Thoracic aorta (tissue), 2 donors: ENCODE data around the gene CACNA2D4. TPM values are rescaled to one million over a fixed set of nuclear protein-coding genes. Genes with fewer than 3 reads are reported as not detected.

Source experiments
- ATAC-seq: fragments of 150-250 bp; one replicate; pipeline ENCODE4 v1.8.0; 2017; ENCODE audit warnings: low read depth; ENCODE audit not compliant: insufficient number of reproducible peaks, low FRiP score
- DNase-seq: peaks from one replicate; pipeline ENCODE4 v3.0.0-alpha.2; 2020; ENCODE audit warnings: low spot score
- H3K27ac ChIP-seq, 2 donors: fragments of 200-600 bp; sonication (generic); 1 replicate in 1 of 2; 2 replicates in 1 of 2; pipeline ENCODE4 v1.5.1; 2016; ENCODE audit warnings: mild to moderate bottlenecking in 2 of 2, moderate library complexity in 2 of 2
- H3K27me3 ChIP-seq: fragments of 200-600 bp; sonication (generic); replicated peaks from 2 replicates; pipeline ENCODE4 v1.6.0; 2016; ENCODE audit warnings: mild to moderate bottlenecking; ENCODE audit not compliant: insufficient read depth
- H3K36me3 ChIP-seq: fragments of 200-600 bp; sonication (generic); one replicate; pipeline ENCODE4 v1.5.1; 2016
- H3K4me1 ChIP-seq, 2 donors: fragments of 200-600 bp; sonication (generic); 1 replicate in 1 of 2; 2 replicates in 1 of 2; pipeline versions ENCODE4 v1.5.1 to v1.6.0; 2016; ENCODE audit warnings: low read depth in 2 of 2, mild to moderate bottlenecking in 1 of 2; ENCODE audit not compliant: control insufficient read depth in 1 of 2
- H3K4me3 ChIP-seq: fragments of 200-600 bp; sonication (generic); 2 replicates; pipeline ENCODE4 v1.5.1; 2016; ENCODE audit warnings: mild to moderate bottlenecking
- H3K9me3 ChIP-seq: fragments of 200-600 bp; sonication (generic); 2 replicates; pipeline ENCODE4 v1.5.1; 2016
- total RNA-seq, 2 donors: library from RNA; depleted of rRNA; stranded (reverse); fragments of >200 nt; gene quantifications; one replicate each; pipeline versions ENCODE4 v1.1.0 to v1.2.3, GENCODE V29; 2016
- TF ChIP-seq, protein P1 (sequence below): fragments of 200-600 bp; sonication (generic); IDR thresholded peaks from one replicate; pipeline ENCODE4 v1.5.1; 2019; ENCODE audit warnings: antibody characterized with exemption

CACNA2D4 gene
- total RNA-seq, 2 donors from 2014 or later: 8.7 to 12.3 TPM

DNA sequence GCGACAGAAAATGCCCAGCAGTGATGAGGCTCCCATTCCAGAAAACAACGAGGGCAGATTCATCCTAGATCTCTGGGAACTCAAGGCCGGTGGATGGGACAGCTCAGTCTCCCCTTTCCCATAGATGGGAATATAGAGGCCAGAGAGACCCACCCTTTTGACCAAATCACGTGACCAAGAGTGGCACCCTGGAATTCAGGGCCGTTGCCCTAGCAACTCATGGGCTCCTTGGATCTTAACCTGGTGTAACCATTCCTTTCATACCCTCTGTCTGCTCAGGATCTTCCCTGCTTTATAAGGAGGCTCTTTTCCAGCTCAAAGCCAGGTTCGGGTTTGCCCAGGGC is 106.5 kb downstream of the CACNA2D4 start:
- no peak for DNase-seq
- H3K4me1 ChIP-seq: peaks cover 0 to 19% of the 10 kb centered on the region in 2 donors
- no peaks in the 10 kb centered on the region for H3K27me3 ChIP-seq
- H3K9me3 ChIP-seq: no peaks in the 10 kb centered on the region
- H3K36me3 ChIP-seq: no peaks in the 10 kb centered on the region
- ATAC-seq: no peak
- TF ChIP-seq, protein P1, sequence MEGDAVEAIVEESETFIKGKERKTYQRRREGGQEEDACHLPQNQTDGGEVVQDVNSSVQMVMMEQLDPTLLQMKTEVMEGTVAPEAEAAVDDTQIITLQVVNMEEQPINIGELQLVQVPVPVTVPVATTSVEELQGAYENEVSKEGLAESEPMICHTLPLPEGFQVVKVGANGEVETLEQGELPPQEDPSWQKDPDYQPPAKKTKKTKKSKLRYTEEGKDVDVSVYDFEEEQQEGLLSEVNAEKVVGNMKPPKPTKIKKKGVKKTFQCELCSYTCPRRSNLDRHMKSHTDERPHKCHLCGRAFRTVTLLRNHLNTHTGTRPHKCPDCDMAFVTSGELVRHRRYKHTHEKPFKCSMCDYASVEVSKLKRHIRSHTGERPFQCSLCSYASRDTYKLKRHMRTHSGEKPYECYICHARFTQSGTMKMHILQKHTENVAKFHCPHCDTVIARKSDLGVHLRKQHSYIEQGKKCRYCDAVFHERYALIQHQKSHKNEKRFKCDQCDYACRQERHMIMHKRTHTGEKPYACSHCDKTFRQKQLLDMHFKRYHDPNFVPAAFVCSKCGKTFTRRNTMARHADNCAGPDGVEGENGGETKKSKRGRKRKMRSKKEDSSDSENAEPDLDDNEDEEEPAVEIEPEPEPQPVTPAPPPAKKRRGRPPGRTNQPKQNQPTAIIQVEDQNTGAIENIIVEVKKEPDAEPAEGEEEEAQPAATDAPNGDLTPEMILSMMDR: no peak
- peak overlapping the region in 1 of 2 donors; percentile 45 for H3K27ac ChIP-seq
- H3K4me3 ChIP-seq: no peak overlapping the region

DNA sequence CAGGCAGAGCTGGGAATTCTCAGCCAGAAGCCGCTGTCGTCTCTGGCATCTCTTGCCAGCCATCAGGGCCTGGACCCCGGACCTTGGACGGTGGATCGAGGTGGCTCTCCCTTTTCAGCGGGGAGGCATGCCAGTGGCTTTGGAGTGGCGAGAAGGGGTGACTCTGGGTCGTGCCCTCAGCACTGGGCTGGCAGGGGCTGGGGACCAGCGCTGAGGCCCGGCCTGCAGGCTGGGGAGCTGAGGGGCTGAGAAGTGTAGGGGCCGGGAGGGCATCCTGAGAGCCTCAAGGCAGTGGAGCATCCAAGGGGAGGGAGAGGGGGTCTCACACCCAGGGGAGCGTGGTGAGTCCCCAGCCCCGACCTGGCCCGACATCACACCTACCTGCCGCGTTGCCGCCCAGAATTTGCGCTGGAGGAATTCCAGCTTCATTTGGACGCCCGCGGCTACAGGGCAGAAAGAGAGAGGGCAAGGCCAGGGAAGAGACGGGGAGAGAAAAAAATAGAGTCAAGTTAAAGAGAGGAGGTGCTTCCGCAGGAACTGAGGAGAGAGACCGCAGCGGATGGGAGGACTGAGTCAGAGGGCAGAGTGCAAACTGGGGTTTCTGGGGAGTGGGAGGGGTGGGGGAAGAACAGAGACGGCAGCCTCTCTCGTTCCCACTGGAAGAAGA is 107.0 kb downstream of the CACNA2D4 start:
- H3K36me3 ChIP-seq: no peaks in the 10 kb centered on the region
- no peak overlapping the region for H3K27ac ChIP-seq
- ATAC-seq (no peak), DNase-seq (no peak)
- TF ChIP-seq, protein P1: no peak
- H3K4me1 ChIP-seq: peaks cover 0 to 20% of the 10 kb centered on the region in 2 donors
- no peaks in the 10 kb centered on the region for H3K9me3 ChIP-seq
- H3K4me3 ChIP-seq: no peak overlapping the region
- no peaks in the 10 kb centered on the region for H3K27me3 ChIP-seq

DNA sequence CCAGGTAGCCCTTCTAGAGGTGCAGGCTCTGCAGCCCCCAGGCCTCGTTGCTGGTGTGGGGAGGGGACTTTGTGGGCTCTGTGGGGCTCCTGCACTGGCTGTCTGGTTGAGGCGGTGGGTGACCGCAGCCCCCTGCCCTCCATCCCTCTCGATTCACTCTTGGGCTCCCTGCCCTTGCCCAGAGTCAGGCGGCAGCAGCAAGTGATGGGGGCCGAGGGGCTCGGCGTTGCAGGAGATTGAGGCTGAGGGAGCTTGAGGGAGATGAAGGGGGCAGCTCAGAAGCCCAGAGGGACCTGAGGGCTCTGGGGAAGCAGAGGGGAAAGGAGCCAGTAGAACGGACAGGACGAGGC is 107.5 kb downstream of the CACNA2D4 start:
- no peaks in the 10 kb centered on the region for H3K9me3 ChIP-seq
- no peaks in the 10 kb centered on the region for H3K36me3 ChIP-seq
- H3K4me3 ChIP-seq: no peak overlapping the region
- ATAC-seq: no peak
- H3K27ac ChIP-seq: no peak overlapping the region
- no peak for DNase-seq
- TF ChIP-seq, protein P1: no peak
- peaks cover 0 to 24% of the 10 kb centered on the region in 2 donors for H3K4me1 ChIP-seq
- H3K27me3 ChIP-seq: no peaks in the 10 kb centered on the region

DNA sequence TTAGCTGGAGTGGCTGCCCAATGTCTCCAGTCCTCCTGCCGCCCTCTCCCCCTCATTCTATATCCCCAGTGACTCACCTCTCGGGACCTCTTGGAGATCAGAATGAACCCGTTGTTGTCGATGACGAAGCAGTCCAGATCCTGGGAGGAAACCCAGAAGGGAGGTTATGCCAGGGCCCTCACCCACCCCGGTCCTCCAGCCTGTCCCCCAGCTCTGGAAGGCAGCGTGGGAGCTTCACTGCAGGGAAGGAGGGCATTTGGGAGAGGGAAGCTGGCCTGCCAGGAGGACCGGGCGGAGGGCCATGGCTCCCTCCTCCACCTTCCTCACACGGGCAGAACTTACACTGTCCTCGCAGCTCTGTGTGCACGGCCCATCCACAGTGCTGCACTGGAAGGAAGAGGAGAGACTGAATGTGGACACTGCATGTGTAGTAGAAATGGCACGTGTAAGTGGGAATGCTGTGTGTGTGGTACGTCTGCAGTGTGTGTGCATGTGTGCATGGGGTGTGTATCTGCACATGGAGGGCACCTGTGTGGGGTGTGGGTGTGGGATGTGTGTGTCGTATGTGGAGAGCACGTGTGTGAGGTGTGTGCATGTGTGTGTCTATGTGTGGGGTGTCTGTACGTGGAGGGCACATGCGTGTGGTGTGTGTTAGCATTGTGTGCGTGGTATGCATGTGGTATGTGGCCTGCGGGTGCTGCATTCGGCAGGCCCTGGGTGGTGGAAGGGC is 108.1 kb downstream of the CACNA2D4 start:
- peaks cover 0 to 29% of the 10 kb centered on the region in 2 donors for H3K4me1 ChIP-seq
- no peak for DNase-seq
- TF ChIP-seq, protein P1: no peak
- H3K4me3 ChIP-seq: no peak overlapping the region
- no peaks in the 10 kb centered on the region for H3K9me3 ChIP-seq
- peak overlapping the region; percentile 15 to 19 for H3K27ac ChIP-seq
- H3K36me3 ChIP-seq: no peaks in the 10 kb centered on the region
- ATAC-seq: no peak
- no peaks in the 10 kb centered on the region for H3K27me3 ChIP-seq

DNA sequence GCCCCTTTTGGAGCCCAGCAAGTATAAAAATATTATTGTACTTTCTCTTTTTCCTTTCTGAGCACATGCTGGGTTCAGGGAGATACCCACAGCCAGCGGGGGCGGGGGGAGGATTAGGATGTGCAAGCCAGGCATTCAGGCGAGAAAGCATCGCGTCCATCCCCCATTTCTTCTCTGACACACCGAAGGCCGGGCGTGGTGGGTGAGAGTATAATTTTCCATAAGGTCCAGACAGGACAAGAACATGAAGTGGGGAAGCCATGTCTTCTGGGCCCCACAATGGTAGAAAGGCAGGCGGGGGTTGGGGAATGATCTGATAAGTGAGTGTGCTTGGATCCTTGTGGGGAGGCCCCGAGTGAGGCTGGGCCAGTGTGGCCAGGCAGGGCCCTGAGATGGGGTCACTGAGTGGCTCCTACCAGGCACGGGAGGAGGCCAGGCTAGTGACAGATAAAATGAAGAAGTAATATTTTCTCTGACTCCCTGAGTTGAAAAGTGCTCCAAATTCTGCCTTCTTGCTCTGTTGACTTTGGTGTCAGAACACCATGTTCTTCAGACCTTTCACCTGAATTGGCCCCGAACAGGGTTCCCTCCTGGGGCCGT is 108.8 kb downstream of the CACNA2D4 start:
- TF ChIP-seq, protein P1: no peak
- no peaks in the 10 kb centered on the region for H3K9me3 ChIP-seq
- H3K27me3 ChIP-seq: no peaks in the 10 kb centered on the region
- no peak overlapping the region for H3K4me3 ChIP-seq
- ATAC-seq (no peak), DNase-seq (no peak)
- H3K4me1 ChIP-seq: peaks cover 0 to 36% of the 10 kb centered on the region in 2 donors
- peak overlapping the region; percentile 15 to 19 for H3K27ac ChIP-seq
- no peaks in the 10 kb centered on the region for H3K36me3 ChIP-seq
